Measurements from ENCODE around the gene NLRC5.

- no peak for TF ChIP-seq CTCF (IDR thresholded peaks at IDR 0.05)
- no peak for TF ChIP-seq EZH2 (IDR thresholded peaks at IDR 0.05)
These were observed 42.4 kb upstream of the NLRC5 start for GRCh38 chr16:56946767-56947603.

Measured in neural progenitor cell (in vitro differentiated cells).